GM21825 (cell line): ENCODE results near the gene MTA3.

ENCODE experiments used
- ATAC-seq: cut with Tn5 transposase; IDR thresholded peaks from one replicate; pipeline ENCODE4 v1.9.1; 2021; ENCODE audit warnings: mild to moderate bottlenecking, moderate library complexity; ENCODE audit not compliant: unreplicated experiment

The MTA3 gene

DNA sequence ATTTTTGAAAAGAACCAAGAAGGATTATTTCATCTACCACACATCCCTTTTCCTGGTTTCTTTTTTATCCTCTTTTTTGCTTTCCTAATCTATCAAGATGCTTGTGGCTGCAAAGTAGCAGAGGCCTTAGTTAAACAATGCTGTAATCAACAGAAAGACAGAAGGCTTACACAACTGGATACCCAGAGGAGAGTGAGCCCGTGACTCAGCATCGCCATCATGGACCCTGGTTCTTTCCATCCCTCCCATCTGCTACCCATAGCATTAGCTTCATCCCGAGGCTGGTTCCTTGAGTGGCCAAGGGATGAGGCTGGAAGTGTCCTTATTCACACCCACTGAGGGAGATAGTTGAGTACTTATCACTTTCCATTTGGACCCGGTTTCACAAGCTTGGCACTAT is 231.4 kb downstream of the MTA3 start:
- ATAC-seq, result no peak

DNA sequence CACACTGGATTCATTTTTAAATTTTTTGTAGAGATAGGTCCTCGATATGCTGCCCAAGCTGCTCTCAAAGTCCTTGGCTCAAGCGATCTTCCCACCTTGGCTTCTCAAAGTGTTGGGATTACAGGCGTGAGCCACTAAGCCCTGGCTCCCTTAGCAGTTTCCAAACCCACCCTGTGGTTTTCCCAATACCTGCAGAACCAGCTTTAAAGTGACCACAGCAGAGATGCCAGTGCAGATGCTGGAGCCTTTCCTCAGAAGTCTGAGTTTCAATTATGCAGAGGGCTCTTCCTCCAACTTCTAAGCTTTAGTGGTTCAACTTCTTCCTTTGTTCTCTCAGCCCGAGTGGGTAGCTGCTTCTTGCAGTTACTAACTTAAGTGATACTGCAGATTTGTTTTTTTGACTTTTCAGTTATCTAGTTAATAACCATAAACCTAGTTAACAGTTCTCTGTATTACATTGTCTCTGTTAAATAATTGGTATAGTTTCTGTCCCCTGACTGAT is 232.1 kb downstream of the MTA3 start:
- no peak for ATAC-seq

DNA sequence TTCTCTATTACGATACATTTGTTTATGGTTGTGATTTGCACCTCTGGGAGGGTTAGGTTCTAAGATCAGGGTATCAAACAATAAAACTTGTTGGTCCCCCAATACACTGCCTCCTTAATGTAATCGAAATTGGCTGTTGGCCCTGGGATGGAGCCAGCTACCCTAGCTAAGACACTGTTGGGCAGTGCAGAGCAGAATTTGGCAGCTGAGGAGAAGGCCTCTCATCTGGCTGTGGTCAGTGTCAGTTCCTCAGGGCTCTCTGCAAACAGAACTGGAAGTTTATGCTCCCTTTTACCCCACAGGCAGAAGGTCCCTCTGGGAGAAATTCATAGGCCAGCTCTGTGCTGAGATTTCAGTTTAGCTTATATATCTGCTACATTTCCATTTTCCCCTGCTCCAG is 232.5 kb downstream of the MTA3 start:
- no peak for ATAC-seq

DNA sequence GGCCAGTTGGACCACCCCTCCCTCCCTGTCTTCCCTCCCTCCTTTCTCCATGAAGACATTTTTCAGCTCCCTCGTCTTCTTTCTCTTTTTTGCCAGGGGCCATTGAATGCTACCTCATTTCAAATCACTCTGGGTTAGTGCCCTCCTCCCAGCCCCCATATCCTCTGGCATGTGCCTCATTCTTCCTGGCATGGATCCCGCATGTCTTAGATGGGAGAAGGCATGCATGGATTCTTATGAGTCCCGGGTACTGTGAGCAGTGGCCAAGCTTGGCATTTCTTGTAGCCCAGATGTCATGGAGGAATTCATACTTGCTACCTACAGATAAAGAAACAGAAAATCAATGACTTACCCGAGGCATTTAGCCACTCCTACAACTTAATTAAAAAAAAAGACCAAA is 232.9 kb downstream of the MTA3 start:
- no peak for ATAC-seq

DNA sequence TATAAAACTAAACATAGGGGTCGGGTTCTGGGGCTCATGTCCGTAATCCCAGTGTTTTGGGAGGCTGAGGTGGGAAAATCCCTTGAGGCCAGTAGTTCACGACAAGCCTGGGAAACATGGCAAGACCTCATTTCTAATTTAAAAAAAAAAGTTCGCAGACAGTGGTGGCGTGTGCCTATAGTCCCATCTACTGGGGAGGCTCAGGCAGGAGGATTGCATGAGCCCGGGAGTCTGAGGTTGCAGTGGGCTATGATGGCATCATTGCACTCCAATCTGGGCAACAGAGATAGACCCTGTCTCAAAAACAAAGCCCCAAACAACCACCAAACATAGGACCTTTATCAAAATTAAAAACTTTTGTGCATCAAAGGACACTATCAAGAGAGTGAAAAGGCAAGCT is 233.7 kb downstream of the MTA3 start:
- no peak for ATAC-seq

DNA sequence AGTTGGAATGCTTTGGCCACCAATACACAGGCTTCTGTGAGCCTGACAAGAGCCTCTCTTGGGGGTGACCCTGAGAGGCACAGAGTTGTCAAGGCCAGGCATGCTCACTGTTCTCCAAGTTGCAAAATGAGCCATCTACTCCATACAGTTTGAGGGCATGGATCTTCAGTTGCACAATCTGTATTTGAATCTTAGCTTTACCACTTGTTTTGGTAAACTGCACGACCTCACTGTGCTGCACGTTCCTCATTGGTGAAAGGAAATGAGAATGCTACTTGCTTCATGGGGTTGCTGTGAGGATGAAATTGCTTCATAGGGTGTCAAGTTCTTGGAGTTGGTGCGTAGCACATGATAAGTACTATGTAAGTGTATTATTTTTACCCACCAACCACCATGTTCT is 235.9 kb downstream of the MTA3 start:
- no peak for ATAC-seq

DNA sequence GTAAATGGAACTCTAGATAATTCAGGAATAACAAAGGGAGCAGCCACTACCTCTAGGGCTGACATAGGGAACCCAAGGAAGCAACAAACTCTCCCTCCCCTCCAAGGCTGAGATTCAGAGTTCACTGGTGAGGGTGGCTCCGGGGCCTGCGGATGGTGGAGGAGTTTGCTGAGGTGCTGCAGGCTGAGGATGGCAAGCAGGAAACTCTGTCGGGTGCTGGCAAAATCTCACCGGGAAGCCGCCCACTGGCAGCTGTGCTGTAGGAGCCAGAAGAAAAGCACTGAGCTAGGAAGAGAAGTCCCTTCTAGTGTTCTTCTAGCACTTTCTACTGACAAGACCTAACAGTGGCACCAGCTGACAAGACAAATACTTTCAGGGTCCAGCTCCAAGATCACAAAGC is 236.5 kb downstream of the MTA3 start:
- ATAC-seq, result no peak
